ENCODE measurements around the gene SPATS2L.

The SPATS2L gene

DNA sequence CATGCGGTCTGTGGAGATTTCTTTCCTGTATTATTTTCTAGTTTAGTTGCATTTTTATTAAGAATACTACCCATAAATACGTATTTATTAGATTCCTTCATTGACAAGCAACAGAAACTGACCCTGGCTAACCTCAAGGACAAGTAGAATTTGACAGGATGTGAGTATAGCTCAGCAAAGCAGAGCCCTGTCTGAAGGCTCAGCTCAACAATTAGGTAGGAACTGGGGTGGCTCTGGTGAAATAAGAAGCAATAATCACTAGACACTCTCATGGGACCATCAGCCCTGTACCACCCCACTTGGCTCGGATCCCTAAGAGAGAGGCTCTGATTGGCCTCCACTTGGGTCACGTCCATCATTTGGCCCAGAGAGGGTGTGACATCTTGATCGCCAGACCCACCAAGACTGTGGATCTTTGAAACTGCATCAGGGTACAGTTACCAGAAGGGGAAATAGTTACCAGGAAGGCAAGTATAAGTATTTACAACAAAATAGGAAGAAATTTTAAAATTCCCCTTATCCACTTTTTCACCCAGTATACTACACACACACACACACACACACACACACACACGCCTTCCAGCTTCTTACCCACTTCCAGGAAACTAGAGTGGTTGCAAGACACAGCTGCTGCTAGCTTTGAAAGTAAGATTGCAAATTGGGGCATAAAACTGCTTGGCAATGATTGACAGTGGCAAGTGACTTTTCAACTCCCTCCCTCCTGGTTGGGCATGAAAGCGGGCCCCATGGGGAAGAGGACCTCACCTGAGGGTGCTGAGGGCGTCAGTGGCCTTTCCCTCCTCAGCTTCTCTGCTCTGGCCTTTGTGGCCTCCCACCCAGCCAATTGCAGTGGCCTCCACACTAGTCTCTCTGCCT, 161.6 kb downstream of the SPATS2L start:
- Histone ChIP-seq H4K20me1 (ENCODE audit: control insufficient read depth, insufficient read depth, low read depth, low read length) (no peaks in the 10 kb centered on the region), H3K79me2 (ENCODE audit: control insufficient read depth, low read length) (no peaks in the 10 kb centered on the region), H3K4me2 (ENCODE audit: low read length) (no peak overlapping the region), H3K9me3 (ENCODE audit: control insufficient read depth, insufficient read depth, low read length) (no peaks in the 10 kb centered on the region), H3F3A (ENCODE audit: control insufficient read depth, insufficient read depth) (no peaks in the 10 kb centered on the region), H3K27me3 (ENCODE audit: control insufficient read depth, low read length) (no peaks in the 10 kb centered on the region), H3K4me3 (ENCODE audit: low read length) (no peak overlapping the region), H3K27ac (ENCODE audit: low read depth, low read length) (no peak overlapping the region), H3K36me3 (ENCODE audit: control insufficient read depth, low read length) (no peaks in the 10 kb centered on the region), H3K9me2 (replicated peaks; ENCODE audit: control insufficient read depth, low read length) (no peaks in the 10 kb centered on the region), H3K4me1 (ENCODE audit: control insufficient read depth, low read length) (peaks cover 5% of the 10 kb centered on the region)
- TF ChIP-seq EZH2phosphoT487 (IDR thresholded peaks at IDR 0.05; ENCODE audit: borderline replicate concordance, low read length), result no peak
- TF ChIP-seq, protein P1, sequence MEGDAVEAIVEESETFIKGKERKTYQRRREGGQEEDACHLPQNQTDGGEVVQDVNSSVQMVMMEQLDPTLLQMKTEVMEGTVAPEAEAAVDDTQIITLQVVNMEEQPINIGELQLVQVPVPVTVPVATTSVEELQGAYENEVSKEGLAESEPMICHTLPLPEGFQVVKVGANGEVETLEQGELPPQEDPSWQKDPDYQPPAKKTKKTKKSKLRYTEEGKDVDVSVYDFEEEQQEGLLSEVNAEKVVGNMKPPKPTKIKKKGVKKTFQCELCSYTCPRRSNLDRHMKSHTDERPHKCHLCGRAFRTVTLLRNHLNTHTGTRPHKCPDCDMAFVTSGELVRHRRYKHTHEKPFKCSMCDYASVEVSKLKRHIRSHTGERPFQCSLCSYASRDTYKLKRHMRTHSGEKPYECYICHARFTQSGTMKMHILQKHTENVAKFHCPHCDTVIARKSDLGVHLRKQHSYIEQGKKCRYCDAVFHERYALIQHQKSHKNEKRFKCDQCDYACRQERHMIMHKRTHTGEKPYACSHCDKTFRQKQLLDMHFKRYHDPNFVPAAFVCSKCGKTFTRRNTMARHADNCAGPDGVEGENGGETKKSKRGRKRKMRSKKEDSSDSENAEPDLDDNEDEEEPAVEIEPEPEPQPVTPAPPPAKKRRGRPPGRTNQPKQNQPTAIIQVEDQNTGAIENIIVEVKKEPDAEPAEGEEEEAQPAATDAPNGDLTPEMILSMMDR (IDR thresholded peaks at IDR 0.05; ENCODE audit: low read depth, low read length, poor library complexity, severe bottlenecking), result no peak

DNA sequence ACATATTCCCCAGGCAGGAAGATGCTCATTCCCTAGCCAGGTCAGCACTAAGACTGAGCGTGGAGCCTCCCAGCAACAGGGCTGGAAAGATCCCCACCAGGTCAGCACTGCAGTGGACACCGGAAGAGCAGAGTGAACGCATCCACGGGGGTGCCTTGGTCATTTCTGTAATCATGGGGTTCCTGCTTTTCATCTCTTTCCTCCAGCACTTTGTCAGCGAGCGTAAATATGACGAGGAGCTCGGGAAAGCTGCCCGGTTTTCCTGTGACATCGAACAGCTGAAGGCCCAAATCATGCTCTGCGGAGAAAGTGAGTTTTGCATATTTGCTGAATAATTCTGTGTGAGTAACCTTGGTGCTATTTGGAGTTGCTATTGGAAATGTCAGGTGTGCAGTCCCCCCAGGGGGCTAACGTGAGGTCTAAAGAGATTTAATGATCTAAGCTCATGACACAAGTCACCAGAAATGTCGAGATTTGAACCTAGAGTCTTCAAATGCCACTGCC, 163.3 kb downstream of the SPATS2L start:
- TF ChIP-seq EZH2phosphoT487 (IDR thresholded peaks at IDR 0.05; ENCODE audit: borderline replicate concordance, low read length), result no peak
- TF ChIP-seq, protein P1 (IDR thresholded peaks at IDR 0.05; ENCODE audit: low read depth, low read length, poor library complexity, severe bottlenecking), result no peak
- H3F3A ChIP-seq (ENCODE audit: control insufficient read depth, insufficient read depth), result no peaks in the 10 kb centered on the region
- H3K9me3 ChIP-seq (ENCODE audit: control insufficient read depth, insufficient read depth, low read length), result no peaks in the 10 kb centered on the region
- H3K79me2 ChIP-seq (ENCODE audit: control insufficient read depth, low read length), result no peaks in the 10 kb centered on the region
- H3K27ac ChIP-seq (ENCODE audit: low read depth, low read length), result no peak overlapping the region
- H3K9me2 ChIP-seq (replicated peaks; ENCODE audit: control insufficient read depth, low read length), result no peaks in the 10 kb centered on the region
- H4K20me1 ChIP-seq (ENCODE audit: control insufficient read depth, insufficient read depth, low read depth, low read length), result no peaks in the 10 kb centered on the region
- no peaks in the 10 kb centered on the region for H3K4me1 ChIP-seq (ENCODE audit: control insufficient read depth, low read length)
- no peak overlapping the region for H3K4me2 ChIP-seq (ENCODE audit: low read length)
- H3K4me3 ChIP-seq (ENCODE audit: low read length), result no peak overlapping the region
- H3K27me3 ChIP-seq (ENCODE audit: control insufficient read depth, low read length), result no peaks in the 10 kb centered on the region
- H3K36me3 ChIP-seq (ENCODE audit: control insufficient read depth, low read length), result no peaks in the 10 kb centered on the region

DNA sequence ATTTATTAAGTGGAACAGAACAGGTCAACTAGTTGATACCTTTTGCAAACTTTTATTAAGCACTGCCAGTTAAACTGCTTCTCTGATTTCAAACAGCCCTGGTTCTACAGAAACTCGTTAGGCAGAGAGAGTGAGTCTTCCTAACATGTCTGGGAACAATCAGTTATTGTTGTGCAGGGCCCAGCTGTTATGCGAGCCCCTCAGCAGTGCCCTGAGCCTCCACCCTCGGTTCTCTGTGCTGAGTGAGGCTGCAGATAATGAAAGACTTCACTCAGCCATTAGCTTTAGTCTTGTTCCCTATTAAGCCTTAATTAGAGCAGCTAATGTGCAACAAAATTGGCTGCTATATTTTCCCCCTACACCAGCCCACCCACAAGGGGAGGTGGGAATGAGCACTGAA, 163.7 kb downstream of the SPATS2L start:
- Histone ChIP-seq H3K4me1 (ENCODE audit: control insufficient read depth, low read length) (no peaks in the 10 kb centered on the region), H3K9me2 (replicated peaks; ENCODE audit: control insufficient read depth, low read length) (no peaks in the 10 kb centered on the region), H3K36me3 (ENCODE audit: control insufficient read depth, low read length) (no peaks in the 10 kb centered on the region), H4K20me1 (ENCODE audit: control insufficient read depth, insufficient read depth, low read depth, low read length) (no peaks in the 10 kb centered on the region), H3K9me3 (ENCODE audit: control insufficient read depth, insufficient read depth, low read length) (no peaks in the 10 kb centered on the region), H3K4me2 (ENCODE audit: low read length) (no peak overlapping the region), H3K27ac (ENCODE audit: low read depth, low read length) (no peak overlapping the region), H3F3A (ENCODE audit: control insufficient read depth, insufficient read depth) (no peaks in the 10 kb centered on the region), H3K4me3 (ENCODE audit: low read length) (no peak overlapping the region), H3K79me2 (ENCODE audit: control insufficient read depth, low read length) (no peaks in the 10 kb centered on the region), H3K27me3 (ENCODE audit: control insufficient read depth, low read length) (no peaks in the 10 kb centered on the region)
- TF ChIP-seq, protein P1 (IDR thresholded peaks at IDR 0.05; ENCODE audit: low read depth, low read length, poor library complexity, severe bottlenecking), result no peak
- TF ChIP-seq EZH2phosphoT487 (IDR thresholded peaks at IDR 0.05; ENCODE audit: borderline replicate concordance, low read length), result no peak
